Brain microvascular endothelial cell (primary cell): ENCODE measurements around the gene HHAT.

Experiments
- DNase-seq: peaks from one replicate; pipeline ENCODE4 v3.0.0-alpha.2; 2020
- H3K27ac ChIP-seq: fragments of 250-450 bp; sonication (Bioruptor Pico); 2 replicates; pipeline ENCODE4 v1.5.1; 2020; ENCODE audit warnings: mild to moderate bottlenecking, moderate library complexity
- H3K27me3 ChIP-seq: fragments of 250-450 bp; sonication (Bioruptor Pico); replicated peaks from 2 replicates; pipeline ENCODE4 v1.5.1; 2020; ENCODE audit warnings: mild to moderate bottlenecking
- H3K36me3 ChIP-seq: fragments of 250-450 bp; sonication (Bioruptor Pico); replicated peaks from 2 replicates; pipeline ENCODE4 v1.5.1; 2020; ENCODE audit warnings: mild to moderate bottlenecking
- H3K4me3 ChIP-seq: 2 replicates; pipeline ENCODE4 v1.5.1; 2011; ENCODE audit warnings: low read depth, mild to moderate bottlenecking, control low read depth, low read length, moderate library complexity
- in situ Hi-C: cut with HindIII; loops from 2 replicates; pipeline ENCODE4 v1.10.0; 2017; ENCODE audit warnings: low sequenced_read_pairs, low pct_ligation_motif_present
- TF ChIP-seq, protein P1 (sequence below): IDR thresholded peaks from 2 replicates; pipeline ENCODE4 v1.5.1; 2011; ENCODE audit warnings: low read depth, mild to moderate bottlenecking, moderate library complexity, low read length, control low read depth, inconsistent platforms; ENCODE audit errors: missing control alignments

HHAT gene

DNA sequence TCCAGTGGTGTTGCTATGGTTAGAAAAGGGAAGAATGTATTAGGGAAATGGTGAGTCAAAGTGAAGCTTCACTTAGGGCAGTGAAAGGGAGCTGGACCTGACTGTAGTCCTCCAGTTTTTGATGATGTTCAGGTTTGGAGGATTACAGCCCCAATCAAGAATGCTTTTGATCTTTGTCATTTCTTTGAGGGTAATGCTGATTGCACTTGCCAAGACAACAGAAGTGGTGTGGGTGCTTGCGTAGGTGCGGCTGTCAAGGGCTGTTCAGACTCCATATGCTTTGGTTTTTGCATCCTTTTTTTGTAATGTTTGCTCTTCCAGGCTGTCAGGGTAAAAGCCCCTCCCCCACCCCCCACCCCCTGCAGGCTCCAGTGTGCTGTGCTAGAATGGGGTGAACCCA, 38.9 kb downstream of the HHAT start:
- TF ChIP-seq, protein P1, sequence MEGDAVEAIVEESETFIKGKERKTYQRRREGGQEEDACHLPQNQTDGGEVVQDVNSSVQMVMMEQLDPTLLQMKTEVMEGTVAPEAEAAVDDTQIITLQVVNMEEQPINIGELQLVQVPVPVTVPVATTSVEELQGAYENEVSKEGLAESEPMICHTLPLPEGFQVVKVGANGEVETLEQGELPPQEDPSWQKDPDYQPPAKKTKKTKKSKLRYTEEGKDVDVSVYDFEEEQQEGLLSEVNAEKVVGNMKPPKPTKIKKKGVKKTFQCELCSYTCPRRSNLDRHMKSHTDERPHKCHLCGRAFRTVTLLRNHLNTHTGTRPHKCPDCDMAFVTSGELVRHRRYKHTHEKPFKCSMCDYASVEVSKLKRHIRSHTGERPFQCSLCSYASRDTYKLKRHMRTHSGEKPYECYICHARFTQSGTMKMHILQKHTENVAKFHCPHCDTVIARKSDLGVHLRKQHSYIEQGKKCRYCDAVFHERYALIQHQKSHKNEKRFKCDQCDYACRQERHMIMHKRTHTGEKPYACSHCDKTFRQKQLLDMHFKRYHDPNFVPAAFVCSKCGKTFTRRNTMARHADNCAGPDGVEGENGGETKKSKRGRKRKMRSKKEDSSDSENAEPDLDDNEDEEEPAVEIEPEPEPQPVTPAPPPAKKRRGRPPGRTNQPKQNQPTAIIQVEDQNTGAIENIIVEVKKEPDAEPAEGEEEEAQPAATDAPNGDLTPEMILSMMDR = no peak
- Histone ChIP-seq H3K36me3 (no peaks in the 10 kb centered on the region), H3K27me3 (no peaks in the 10 kb centered on the region), H3K27ac (no peak overlapping the region), H3K4me3 (no peak overlapping the region)
- no peak for DNase-seq
- in situ Hi-C loops = no loop called here

- TF ChIP-seq, protein P1 = no peak
- H3K27me3 ChIP-seq = no peaks in the 10 kb centered on the region
- no peaks in the 10 kb centered on the region for H3K36me3 ChIP-seq
- H3K27ac ChIP-seq = no peak overlapping the region
- in situ Hi-C loops = no loop called here
- no peak for DNase-seq
- no peak overlapping the region for H3K4me3 ChIP-seq
These were observed 40.7 kb downstream of the HHAT start for GRCh38 chr1:210369425-210369824.

DNA sequence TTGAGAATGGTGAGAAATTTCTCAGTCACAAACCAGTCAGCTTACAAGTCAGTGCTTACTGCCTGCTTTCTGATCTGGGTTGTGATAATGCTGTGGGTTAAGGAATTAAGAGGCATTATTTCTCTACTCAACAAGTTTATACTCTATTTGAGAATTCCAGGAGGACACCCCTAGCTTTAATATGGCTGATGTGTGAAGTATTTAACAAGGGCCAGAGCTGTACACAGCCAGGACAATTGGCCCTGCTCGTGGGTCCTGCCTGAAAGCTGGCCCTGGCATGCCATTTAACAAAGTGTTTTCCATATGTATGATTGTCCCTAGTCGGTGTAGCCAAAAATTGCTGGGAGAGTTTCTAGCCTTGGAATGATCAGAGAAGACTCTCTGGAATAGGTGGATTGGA, 43.2 kb downstream of the HHAT start:
- DNase-seq = no peak
- H3K27me3 ChIP-seq = no peaks in the 10 kb centered on the region
- H3K27ac ChIP-seq = no peak overlapping the region
- no peaks in the 10 kb centered on the region for H3K36me3 ChIP-seq
- no peak overlapping the region for H3K4me3 ChIP-seq
- TF ChIP-seq, protein P1 = no peak
- in situ Hi-C loops = no loop called here

DNA sequence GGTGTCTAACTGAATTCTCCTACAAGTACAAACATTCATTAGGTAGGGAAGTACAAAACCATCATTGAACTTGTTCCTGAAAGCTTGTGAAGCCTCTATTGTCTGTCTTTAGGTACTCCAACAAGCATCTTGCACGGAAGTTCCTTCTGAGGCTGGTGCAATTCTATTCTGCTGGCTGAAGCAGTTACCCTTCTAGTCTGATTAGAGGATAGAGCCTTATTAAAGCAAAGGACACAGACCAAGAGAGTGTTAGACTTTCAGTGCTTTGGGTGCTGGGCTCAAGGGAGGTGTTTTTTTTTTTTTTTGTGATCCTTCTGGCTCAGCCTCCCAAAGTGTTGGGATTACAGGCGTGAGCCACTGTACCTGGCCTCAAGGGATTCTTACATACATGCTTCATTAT, 43.8 kb downstream of the HHAT start:
- Histone ChIP-seq H3K36me3 (no peaks in the 10 kb centered on the region), H3K27me3 (no peaks in the 10 kb centered on the region), H3K27ac (no peak overlapping the region), H3K4me3 (no peak overlapping the region)
- DNase-seq = no peak
- TF ChIP-seq, protein P1 = no peak
- in situ Hi-C loops = no loop called here

DNA sequence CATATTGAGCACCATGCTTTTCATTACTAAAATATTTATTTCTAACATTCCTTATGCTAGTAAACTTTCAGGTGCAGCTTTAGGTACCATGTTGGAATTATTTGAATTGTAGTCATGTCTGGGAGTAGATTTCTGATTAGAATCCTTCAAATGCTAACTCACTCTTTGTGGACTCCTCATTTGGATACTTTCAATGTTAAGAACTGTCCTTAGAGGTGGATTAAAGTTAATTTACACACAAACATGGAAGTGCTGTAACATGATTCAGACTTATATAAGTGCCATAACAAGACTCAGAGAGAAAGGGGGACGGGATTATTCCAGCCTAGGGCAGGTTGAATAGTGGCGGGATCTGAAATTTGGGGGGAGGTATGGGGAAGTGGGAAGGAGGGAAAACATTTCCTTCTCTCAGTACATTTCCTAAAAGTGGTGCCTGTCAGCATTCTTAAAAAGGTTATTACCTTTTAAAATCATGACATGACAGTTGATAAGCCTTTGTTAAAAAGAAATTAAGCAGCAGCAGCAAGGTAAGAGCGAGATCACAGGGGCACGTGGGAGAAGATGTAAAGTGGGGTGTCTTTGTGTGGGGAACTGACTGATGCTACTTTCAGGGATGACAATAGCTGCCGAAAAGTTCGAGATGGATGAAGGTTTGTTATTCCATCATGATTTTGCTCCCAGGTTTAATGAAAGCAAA, 44.4 kb downstream of the HHAT start:
- no peaks in the 10 kb centered on the region for H3K36me3 ChIP-seq
- DNase-seq = no peak

More for the DNA sequence above, 44.4 kb downstream of the HHAT start:
- Histone ChIP-seq H3K27me3 (no peaks in the 10 kb centered on the region), H3K4me3 (no peak overlapping the region), H3K27ac (no peak overlapping the region)
- in situ Hi-C loops = no loop called here
- TF ChIP-seq, protein P1 = no peak
